Measurements from ENCODE around the gene EPHB6. TPM values are rescaled to one million over a fixed set of nuclear protein-coding genes. Genes with fewer than 3 reads are reported as not detected.

Gene EPHB6
- total RNA-seq, 1 donor from 2014 or later, result 2.0 TPM

DNA sequence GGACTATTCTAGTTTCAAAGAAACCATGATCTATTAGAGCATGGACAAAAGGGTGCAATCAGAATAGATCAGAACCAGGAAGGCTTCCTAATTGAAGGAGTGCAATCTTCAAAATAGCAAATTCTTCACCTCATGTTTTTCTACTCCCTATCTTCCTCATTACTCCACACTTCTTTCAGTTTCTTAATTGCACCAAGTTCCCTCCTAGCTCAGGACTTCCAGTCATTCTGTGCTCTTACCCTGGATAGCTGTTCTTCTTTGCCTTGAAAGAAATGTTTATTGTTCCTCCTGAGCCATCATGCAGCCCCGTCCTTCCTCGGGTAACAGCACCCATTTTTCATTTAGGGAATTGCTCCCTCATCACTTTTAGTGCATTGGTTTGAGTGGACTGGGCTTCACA lies 55.6 kb downstream of the EPHB6 start:
- intact Hi-C loops (cut with DNase I), result no loop called here
- no peak for DNase-seq (ENCODE audit: low spot score)

DNA sequence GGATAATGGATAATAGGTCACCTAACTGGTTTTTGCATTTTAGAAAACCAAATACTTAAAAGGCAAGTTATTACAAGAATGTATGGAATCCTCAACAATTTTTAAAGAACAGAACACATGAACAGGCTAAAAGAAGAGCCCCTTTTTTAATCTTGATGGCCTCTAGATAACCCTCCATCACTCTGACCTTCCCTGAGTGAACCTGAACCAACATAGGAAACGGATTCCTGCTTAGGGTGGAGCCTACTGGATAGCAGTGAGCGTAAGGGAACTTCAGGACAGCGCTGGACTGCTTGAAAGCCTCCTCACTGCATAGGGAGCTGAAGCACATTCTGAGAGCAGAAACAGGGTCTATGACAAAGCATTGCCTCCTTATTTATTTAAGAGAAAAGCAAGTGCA lies 58.2 kb downstream of the EPHB6 start:
- intact Hi-C loops (cut with DNase I), result no loop called here
- no peak for DNase-seq (ENCODE audit: low spot score)

DNA sequence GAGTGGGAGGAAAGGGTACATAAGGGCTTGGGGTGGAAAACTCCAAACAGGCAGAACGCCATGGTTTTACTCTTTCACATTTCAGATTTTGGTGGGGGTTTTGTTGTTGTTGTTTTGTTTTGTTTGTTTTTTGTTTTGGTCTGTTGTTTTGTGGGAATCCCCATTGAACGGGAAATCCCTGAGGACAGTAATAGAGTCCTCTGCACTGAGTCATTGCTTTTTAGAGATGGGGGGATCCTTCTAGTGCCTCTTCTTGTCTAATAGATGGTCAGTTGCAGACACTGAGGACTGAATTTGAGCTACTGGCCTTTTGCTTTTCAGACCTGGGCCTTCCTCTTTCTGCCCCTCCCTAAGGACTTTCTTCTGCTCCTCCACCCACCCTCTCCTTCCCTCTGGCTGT lies 58.7 kb downstream of the EPHB6 start:
- DNase-seq (ENCODE audit: low spot score), result no peak
- intact Hi-C loops (cut with DNase I), result no loop called here

DNA sequence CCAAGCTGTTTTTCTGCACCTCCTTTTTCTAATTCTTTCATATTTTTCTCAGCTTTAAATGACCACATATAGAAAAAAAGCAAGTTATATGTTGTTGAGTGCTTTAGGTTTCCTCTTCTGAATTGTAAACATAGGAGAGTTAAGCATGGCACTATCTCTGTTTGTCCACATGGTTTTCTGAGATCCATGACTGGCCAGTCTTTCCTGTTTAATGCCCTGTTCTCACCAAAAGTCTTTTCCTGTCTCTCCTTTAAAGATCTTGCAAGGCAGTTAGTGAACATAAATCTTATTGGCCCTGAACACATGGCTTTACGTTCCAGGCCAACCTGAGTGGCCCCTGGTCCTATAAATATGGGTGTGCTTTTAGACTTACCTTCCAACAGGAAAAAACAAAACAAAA lies 59.2 kb downstream of the EPHB6 start:
- intact Hi-C loops (cut with DNase I), result no loop called here
- DNase-seq (ENCODE audit: low spot score), result no peak

DNA sequence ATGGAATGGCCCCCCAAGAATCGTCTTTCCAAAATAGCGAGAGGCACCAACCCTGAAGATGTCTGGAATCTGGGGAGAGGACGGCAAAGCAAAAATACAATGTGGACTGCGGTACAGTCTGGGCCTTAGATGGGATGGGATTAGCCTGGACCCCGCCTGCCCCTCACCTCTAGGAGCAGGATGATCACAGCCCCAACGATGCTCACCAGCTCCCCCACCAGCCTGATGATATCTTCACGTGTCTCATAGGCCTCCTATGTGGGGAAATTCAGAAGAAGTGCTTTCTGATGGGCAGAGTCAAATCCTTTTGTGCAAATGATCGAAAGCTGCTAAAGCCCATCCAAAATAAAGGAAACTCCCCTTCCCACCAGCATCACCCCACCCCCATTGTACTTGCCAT lies 60.4 kb downstream of the EPHB6 start:
- intact Hi-C loops (cut with DNase I), result no loop called here
- DNase-seq (ENCODE audit: low spot score), result no peak

DNA sequence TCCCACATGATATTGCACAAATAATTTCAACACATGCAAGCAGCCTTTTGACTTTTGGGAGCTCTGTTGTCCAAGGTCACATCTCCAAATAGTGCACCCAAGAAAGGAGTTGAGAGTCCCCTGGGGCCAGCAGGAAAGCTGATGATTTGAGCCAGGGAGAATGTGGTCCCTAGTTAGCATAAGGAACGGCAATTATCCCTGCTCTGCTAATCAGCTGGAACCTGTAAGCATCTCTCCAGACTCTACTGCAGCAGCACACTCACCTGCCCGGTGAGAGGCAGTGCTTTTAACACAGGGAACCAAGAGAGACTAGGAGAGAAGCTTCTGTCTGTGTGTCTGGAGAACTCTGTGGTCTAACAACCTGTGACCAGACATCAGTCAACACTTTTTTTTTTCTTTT lies 61.6 kb downstream of the EPHB6 start:
- DNase-seq (ENCODE audit: low spot score), result no peak
- intact Hi-C loops (cut with DNase I), result no loop called here

DNA sequence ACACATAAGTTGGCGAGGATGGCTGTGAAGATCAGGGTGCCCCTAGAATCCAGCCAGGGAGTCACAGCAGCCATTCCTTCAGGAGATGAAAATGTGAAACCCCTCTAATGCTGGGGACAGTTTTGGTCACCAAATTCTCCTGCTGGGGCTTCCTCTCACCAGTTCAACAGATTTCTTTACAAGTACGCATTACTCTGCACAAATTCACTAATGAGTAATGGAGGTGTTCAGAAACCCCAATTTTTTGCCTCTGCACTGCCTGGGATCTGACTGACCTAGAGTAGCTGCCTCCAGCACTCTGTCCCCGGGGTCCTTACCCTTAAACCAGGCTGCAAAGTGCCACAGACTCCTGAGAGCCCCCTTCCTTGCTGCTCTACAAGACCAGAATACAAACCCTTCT lies 62.6 kb downstream of the EPHB6 start:
- DNase-seq (ENCODE audit: low spot score), result no peak
- intact Hi-C loops (cut with DNase I), result no loop called here

DNA sequence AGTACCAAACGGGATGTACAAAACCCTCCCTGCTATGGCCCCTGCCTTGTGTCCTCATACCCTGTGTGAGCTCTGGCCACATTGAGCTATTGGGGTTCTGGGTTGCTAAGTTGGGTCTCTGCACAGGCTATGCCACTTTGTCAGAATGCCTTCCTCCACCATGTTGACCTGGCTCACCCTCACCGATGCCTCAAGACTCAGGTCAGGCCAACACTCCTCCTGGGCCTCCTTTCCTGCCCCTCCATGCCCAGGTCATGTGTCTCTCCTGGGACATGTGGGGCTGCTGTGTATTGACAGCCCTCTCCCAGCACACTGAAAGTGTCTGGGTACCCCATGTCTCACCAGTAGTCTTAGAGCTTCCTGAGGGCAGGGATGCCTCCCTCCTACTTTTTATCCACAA lies 64.0 kb downstream of the EPHB6 start:
- no peak for DNase-seq (ENCODE audit: low spot score)
- intact Hi-C loops (cut with DNase I), result no loop called here

DNA sequence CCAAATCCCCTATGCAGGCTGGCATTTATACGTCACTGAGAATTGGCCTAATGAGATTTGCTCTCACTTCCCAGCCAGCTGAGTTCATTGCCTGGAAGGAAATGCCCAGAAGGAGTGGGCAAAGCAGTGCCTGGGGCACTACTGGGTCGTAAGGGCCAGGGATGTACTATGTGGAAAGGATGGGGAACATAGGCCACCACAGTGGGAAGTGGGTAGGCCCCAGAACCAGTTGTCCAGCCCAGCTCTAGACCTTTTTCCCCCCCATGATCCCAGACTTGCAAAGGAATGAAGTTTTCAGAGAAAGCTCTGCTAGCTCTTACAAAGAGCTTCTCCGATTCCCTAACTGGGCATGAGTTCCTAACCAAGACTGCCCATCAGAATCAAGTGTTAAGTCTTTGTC lies 64.8 kb downstream of the EPHB6 start:
- no peak for DNase-seq (ENCODE audit: low spot score)
- intact Hi-C loops (cut with DNase I), result no loop called here

Other genes with a start within 250 kb of the EPHB6 start
- gene PRSS1, start 105.6 kb upstream of the EPHB6 start, total RNA-seq, result not detected
- gene PRSS2, start 84.1 kb upstream of the EPHB6 start, total RNA-seq, result not detected
- gene TRPV6, start 30.7 kb downstream of the EPHB6 start, total RNA-seq, result not detected
- gene TRPV5, start 78.7 kb downstream of the EPHB6 start, total RNA-seq, result not detected
- gene LLCFC1, start 84.4 kb downstream of the EPHB6 start, total RNA-seq, result not detected
- 0.57 TPM for gene KEL, start 107.3 kb downstream of the EPHB6 start, total RNA-seq
- not detected for gene OR9A2, start 172.1 kb downstream of the EPHB6 start, total RNA-seq
- not detected for gene OR6V1, start 197.3 kb downstream of the EPHB6 start, total RNA-seq

Data from cardiac septum (tissue), 1 donor.